Nephron progenitor cell (in vitro differentiated cells): ENCODE results near the gene SZT2.

Experiments used
- DNase-seq: peaks from one replicate; pipeline ENCODE4 v3.0.0; 2021
- H3K27ac Mint-ChIP-seq: 2 replicates; pipeline ENCODE4 v1.8.0; 2021; ENCODE audit warnings: mild to moderate bottlenecking, moderate library complexity, mixed read lengths
- H3K27me3 Mint-ChIP-seq: 2 replicates; pipeline ENCODE4 v1.8.0; 2021; ENCODE audit warnings: mild to moderate bottlenecking, low read depth, mixed read lengths; ENCODE audit not compliant: poor library complexity
- H3K36me3 Mint-ChIP-seq: 2 replicates; pipeline ENCODE4 v1.8.0; 2021; ENCODE audit warnings: low read depth, mixed read lengths
- H3K4me1 Mint-ChIP-seq: 2 replicates; pipeline ENCODE4 v1.8.0; 2021; ENCODE audit warnings: mixed read lengths
- H3K4me3 Mint-ChIP-seq: 2 replicates; pipeline ENCODE4 v1.8.0; 2021; ENCODE audit warnings: mild to moderate bottlenecking, moderate library complexity, mixed read lengths
- H3K9me3 Mint-ChIP-seq: 2 replicates; pipeline ENCODE4 v1.8.0; 2021; ENCODE audit warnings: mild to moderate bottlenecking, moderate library complexity, mixed read lengths
- TF ChIP-seq, protein P1 (sequence below): fragments of 200-600 bp; sonication (generic); IDR thresholded peaks from 2 replicates; pipeline ENCODE4 v1.5.0; 2021; ENCODE audit warnings: antibody characterized with exemption

The SZT2 gene

DNA sequence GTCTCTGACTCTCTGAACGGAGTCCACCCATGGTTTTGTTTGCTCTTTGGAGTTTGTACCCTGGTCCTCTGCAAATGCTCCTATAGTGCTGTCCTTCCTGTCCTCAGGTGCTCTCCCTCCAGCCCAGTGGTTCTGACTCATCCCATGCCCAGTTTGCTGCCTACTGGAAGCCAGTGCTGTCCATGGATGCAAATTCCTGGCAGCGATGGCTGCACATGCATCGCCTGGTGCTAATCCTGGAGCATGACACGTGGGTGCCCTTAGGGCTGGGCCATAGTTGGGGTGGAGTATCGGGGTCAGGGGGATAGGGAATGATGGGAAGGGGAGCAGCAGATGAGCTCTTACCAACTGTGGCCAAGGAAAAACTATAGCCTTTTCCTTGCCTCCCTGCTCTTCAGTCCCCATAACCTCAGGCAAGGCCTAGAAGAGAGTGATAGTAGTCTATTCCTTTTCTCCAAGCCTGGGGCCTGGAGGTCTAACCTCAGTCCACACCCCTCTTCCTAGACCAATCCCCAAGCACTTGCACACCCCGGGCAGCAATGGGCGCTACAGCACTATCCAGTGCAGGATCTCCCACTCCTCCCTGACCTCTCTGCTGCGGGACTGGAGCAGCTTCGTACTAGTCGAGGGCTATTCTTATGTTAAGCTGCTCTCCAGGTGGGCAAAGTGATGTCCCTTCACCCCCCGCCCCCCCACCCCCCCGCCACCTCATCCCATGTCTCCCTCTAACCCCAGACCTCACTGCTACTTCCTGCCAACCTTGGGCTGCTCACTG is 32.5 kb downstream of the SZT2 start:
- no peak for DNase-seq
- TF ChIP-seq, protein P1, sequence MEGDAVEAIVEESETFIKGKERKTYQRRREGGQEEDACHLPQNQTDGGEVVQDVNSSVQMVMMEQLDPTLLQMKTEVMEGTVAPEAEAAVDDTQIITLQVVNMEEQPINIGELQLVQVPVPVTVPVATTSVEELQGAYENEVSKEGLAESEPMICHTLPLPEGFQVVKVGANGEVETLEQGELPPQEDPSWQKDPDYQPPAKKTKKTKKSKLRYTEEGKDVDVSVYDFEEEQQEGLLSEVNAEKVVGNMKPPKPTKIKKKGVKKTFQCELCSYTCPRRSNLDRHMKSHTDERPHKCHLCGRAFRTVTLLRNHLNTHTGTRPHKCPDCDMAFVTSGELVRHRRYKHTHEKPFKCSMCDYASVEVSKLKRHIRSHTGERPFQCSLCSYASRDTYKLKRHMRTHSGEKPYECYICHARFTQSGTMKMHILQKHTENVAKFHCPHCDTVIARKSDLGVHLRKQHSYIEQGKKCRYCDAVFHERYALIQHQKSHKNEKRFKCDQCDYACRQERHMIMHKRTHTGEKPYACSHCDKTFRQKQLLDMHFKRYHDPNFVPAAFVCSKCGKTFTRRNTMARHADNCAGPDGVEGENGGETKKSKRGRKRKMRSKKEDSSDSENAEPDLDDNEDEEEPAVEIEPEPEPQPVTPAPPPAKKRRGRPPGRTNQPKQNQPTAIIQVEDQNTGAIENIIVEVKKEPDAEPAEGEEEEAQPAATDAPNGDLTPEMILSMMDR: no peak
- Mint-ChIP-seq H3K27ac (no peak overlapping the region), H3K4me3 (no peak overlapping the region), H3K27me3 (peaks cover 9% of the 10 kb centered on the region), H3K9me3 (no peaks in the 10 kb centered on the region), H3K36me3 (peaks cover 33% of the 10 kb centered on the region), H3K4me1 (no peaks in the 10 kb centered on the region)

DNA sequence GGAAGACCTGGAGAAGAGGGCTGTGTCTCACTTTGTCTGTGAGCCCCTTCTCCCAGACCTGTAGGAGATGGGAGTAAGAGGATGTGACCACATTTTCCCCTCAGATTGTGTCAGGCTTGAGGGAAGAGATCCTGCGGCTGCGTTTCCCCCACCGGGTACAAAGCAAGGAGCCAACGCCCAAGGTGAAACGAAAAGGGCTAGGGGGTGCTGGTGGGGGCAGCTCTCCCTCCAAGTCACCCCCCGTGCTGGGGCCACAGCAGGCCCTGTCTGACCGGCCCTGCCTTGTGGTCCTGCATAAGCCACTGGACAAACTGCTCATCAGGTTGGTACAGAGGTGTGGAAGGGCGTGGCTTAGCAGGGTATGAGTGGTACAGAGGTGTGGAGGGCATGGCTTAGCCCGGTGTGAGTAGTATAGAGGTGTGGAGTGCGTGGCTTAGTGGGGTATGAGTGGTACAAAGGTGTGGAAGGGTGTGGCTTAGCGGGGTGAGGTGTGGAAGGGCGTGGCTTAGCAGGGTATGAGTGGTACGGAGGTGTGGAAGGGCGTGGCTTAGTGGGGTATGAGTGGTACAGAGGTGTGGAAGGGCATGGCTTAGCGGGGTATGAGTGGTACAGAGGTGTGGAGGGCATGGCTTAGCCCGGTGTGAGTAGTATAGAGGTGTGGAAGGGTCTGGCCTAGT is 33.4 kb downstream of the SZT2 start:
- Mint-ChIP-seq H3K27ac (no peak overlapping the region), H3K9me3 (no peaks in the 10 kb centered on the region), H3K36me3 (peaks cover 41% of the 10 kb centered on the region), H3K4me3 (no peak overlapping the region), H3K4me1 (no peaks in the 10 kb centered on the region), H3K27me3 (peaks cover 9% of the 10 kb centered on the region)
- TF ChIP-seq, protein P1: no peak
- no peak for DNase-seq

DNA sequence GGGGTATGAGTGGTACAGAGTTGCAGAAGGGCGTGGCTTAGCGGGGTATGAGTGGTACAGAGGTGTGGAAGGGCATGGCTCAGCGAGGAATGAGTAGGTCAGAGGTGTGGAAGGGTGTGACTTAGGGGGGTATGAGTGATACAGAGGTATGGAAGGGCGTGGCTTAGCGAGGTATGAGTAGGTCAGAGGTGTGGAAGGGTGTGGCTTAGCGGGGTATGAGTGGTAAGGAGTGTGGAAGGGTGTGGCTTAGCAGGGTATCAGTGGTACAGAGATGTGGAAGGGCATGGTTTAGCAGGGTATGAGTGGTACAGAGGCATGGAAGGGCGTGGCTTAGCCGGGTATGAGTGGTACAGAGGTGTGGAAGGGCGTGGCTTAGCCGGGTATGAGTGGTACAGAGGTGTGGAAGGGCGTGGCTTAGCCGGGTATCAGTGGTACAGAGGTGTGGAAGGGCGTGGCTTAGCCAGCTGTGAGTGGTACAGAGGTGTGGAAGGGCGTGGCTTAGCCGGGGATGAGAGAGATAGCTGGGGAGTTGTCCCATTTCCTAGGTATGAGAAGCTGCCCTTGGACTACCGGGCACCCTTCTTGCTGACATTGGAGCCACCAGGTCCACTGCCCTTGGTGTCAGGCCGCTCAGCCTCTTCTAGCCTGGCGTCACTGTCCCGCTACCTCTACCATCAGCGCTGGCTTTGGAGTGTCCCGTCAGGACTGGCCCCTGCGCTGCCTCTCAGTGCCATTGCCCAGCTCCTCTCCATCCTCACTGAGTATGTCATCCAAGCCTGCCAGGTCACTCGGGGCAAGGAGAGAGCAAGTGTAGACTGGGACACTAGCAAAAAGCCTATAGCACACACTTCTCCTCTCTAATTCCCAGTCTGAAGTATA is 34.2 kb downstream of the SZT2 start:
- no peaks in the 10 kb centered on the region for H3K9me3 Mint-ChIP-seq
- H3K27me3 Mint-ChIP-seq: peaks cover 9% of the 10 kb centered on the region
- no peak overlapping the region for H3K4me3 Mint-ChIP-seq
- H3K36me3 Mint-ChIP-seq: peaks cover 42% of the 10 kb centered on the region
- TF ChIP-seq, protein P1: no peak
- no peaks in the 10 kb centered on the region for H3K4me1 Mint-ChIP-seq
- no peak overlapping the region for H3K27ac Mint-ChIP-seq
- DNase-seq: no peak

DNA sequence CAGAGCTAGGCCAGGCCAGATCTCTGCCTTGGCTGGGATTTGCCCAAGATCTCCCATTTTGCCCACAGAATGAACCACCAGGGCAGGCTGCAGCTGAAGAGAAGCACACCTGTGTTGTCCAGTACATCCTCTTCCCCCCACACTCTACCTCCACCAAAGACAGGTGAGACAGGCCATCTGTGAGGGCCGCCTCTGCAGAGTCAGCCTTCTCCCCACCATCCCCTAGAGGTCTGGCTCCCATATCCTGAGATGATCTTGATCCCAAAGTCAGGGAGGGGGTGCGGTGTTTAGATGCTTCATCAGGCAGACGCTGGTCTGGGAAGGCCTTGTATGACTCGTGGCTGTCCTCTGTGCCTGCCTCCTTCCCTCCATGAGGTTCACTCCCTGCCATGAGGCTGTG is 35.3 kb downstream of the SZT2 start:
- Mint-ChIP-seq H3K4me3 (no peak overlapping the region), H3K4me1 (no peaks in the 10 kb centered on the region), H3K27me3 (peaks cover 9% of the 10 kb centered on the region), H3K9me3 (no peaks in the 10 kb centered on the region), H3K36me3 (peaks cover 53% of the 10 kb centered on the region), H3K27ac (no peak overlapping the region)
- DNase-seq: no peak
- TF ChIP-seq, protein P1: no peak

DNA sequence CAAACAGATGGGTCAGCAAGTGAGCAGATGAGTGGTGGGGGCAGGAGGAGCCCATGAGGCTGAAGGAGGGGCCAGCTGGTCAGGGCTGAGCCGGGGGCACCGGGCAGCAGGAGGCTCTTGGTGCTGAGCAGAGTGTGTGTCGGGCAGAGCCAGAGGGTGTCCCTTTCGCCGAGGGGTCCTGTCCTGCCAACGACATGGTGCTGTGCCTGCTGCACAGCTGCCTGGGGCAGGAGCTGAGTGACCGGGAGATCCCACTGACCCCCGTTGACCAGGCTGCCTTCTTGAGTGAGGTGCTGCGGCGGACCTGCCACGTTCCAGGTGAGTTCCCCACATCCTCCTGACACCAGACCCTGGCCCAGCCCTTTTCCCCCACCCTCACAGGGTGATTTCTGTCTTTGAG is 36.5 kb downstream of the SZT2 start:
- no peak overlapping the region for H3K4me3 Mint-ChIP-seq
- no peak for DNase-seq
- no peaks in the 10 kb centered on the region for H3K4me1 Mint-ChIP-seq
- H3K9me3 Mint-ChIP-seq: no peaks in the 10 kb centered on the region
- H3K27ac Mint-ChIP-seq: peak overlapping the region; percentile 29
- peaks cover 9% of the 10 kb centered on the region for H3K27me3 Mint-ChIP-seq
- H3K36me3 Mint-ChIP-seq: peaks cover 65% of the 10 kb centered on the region
- TF ChIP-seq, protein P1: no peak
